ENCODE data around the gene DGKZ.

The DGKZ gene

DNA sequence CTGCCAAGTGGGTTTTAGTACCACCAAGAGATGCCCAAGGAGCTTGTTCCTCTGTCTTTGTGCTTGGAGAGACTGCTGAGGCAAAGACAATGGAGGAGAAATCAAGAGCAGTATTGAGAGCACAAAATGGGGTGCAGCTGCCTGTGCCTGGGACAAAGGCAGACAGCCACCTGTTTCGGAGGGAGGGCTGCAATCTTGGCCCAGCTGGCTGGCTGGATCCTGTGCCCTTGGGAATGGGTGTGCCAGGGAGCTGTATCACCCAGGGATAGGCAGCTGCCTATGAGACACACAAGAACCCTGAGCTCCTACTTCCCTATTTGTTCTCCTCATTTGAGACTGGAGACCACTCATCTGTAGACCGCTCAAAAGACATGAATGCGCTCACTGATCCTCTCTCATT, 67.6 kb downstream of the DGKZ start:
- H4K20me1 ChIP-seq (ENCODE audit: insufficient read depth): no peaks in the 10 kb centered on the region
- no peak for TF ChIP-seq CTCF (conservative IDR thresholded peaks at IDR 0.05; ENCODE audit: low read depth, low read length)
- no peak overlapping the region for H3K27ac ChIP-seq
- no peaks in the 10 kb centered on the region for H3K27me3 ChIP-seq (ENCODE audit: insufficient read depth, low read depth)
- no peak overlapping the region for H3K4me2 ChIP-seq
- H3K79me2 ChIP-seq (ENCODE audit: insufficient read depth, low read depth): no peaks in the 10 kb centered on the region
- H2AFZ ChIP-seq (ENCODE audit: low read depth): no peak overlapping the region
- H3K9ac ChIP-seq: no peak overlapping the region
- H3K36me3 ChIP-seq (ENCODE audit: insufficient read depth): no peaks in the 10 kb centered on the region
- no peak overlapping the region for H3K4me3 ChIP-seq (IDR thresholded peaks at IDR 0.05; ENCODE audit: insufficient read depth, low read depth, low read length)
- no peaks in the 10 kb centered on the region for H3K4me1 ChIP-seq (ENCODE audit: low read depth, poor library complexity, severe bottlenecking)

DNA sequence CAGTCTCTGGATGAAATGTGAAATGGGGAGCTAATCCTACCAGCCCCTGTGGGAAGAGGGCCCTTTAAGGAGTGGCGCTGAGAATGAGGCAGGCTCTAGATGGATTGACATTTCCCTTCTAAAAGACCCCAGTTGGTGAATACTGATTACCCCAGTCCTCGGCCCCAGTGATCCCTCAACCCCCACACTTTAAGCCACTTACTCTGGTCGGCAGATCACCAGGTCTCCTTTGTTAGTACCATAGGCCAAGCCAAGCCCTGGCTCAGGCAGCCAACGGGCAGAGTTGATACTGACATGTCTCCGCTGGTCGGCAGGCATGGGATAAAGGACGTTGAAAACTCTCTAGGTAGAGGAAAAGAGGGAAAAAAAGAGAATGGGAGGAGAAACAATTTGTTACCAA, 70.4 kb downstream of the DGKZ start:
- TF ChIP-seq CTCF (conservative IDR thresholded peaks at IDR 0.05; ENCODE audit: low read depth, low read length): no peak
- no peak overlapping the region for H3K4me3 ChIP-seq (IDR thresholded peaks at IDR 0.05; ENCODE audit: insufficient read depth, low read depth, low read length)
- no peaks in the 10 kb centered on the region for H4K20me1 ChIP-seq (ENCODE audit: insufficient read depth)
- H2AFZ ChIP-seq (ENCODE audit: low read depth): no peak overlapping the region
- H3K36me3 ChIP-seq (ENCODE audit: insufficient read depth): no peaks in the 10 kb centered on the region
- H3K27ac ChIP-seq: no peak overlapping the region
- H3K4me1 ChIP-seq (ENCODE audit: low read depth, poor library complexity, severe bottlenecking): no peaks in the 10 kb centered on the region
- no peak overlapping the region for H3K4me2 ChIP-seq
- H3K79me2 ChIP-seq (ENCODE audit: insufficient read depth, low read depth): no peaks in the 10 kb centered on the region
- H3K27me3 ChIP-seq (ENCODE audit: insufficient read depth, low read depth): no peaks in the 10 kb centered on the region
- H3K9ac ChIP-seq: no peak overlapping the region

DNA sequence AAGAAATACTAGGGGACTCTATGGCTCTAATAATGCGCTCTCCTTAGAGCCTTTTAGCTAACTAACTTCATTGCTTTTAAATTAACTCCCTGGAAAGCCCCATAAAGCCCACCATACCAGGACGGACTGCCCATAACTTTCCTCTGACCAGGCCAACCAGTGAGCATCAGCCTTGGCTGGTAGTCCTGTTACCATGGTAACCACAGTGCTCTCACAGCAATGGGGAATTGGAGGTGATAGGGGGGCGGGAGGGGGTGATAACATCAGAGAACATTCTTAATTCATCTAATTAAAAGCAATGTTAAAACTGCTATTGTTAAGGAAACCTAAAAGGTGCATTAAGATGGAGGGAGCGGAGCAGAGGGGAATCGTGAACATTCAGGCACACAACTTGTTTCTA, 71.5 kb downstream of the DGKZ start:
- H3K79me2 ChIP-seq (ENCODE audit: insufficient read depth, low read depth): no peaks in the 10 kb centered on the region
- no peaks in the 10 kb centered on the region for H3K4me1 ChIP-seq (ENCODE audit: low read depth, poor library complexity, severe bottlenecking)
- H2AFZ ChIP-seq (ENCODE audit: low read depth): no peak overlapping the region
- no peaks in the 10 kb centered on the region for H4K20me1 ChIP-seq (ENCODE audit: insufficient read depth)
- no peaks in the 10 kb centered on the region for H3K36me3 ChIP-seq (ENCODE audit: insufficient read depth)
- TF ChIP-seq CTCF (conservative IDR thresholded peaks at IDR 0.05; ENCODE audit: low read depth, low read length): no peak
- no peak overlapping the region for H3K9ac ChIP-seq
- H3K4me2 ChIP-seq: no peak overlapping the region
- H3K27ac ChIP-seq: no peak overlapping the region
- no peak overlapping the region for H3K4me3 ChIP-seq (IDR thresholded peaks at IDR 0.05; ENCODE audit: insufficient read depth, low read depth, low read length)
- H3K27me3 ChIP-seq (ENCODE audit: insufficient read depth, low read depth): no peaks in the 10 kb centered on the region

DNA sequence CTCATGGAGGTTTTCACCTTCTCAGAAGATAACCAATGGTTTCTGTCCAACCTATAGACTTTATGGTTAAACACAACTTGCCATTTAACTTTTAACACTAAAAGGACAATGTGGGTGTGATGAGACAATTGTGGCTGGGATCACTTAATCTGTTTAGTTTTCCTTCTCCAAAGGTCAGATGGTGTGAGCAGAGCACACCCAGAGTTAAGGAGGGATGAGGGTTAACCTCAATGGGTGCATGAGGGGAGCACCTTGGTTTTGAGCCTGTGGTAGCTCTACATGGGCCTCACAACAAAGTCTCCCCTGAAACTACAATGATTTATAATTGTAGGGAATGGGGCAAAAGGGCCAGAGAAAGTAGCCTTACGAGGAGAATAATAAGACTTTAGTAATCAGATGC, 73.2 kb downstream of the DGKZ start:
- Histone ChIP-seq H3K27ac (no peak overlapping the region), H3K27me3 (ENCODE audit: insufficient read depth, low read depth) (no peaks in the 10 kb centered on the region), H2AFZ (ENCODE audit: low read depth) (no peak overlapping the region), H3K4me3 (IDR thresholded peaks at IDR 0.05; ENCODE audit: insufficient read depth, low read depth, low read length) (no peak overlapping the region), H3K9ac (no peak overlapping the region), H4K20me1 (ENCODE audit: insufficient read depth) (no peaks in the 10 kb centered on the region), H3K4me2 (no peak overlapping the region), H3K36me3 (ENCODE audit: insufficient read depth) (no peaks in the 10 kb centered on the region), H3K79me2 (ENCODE audit: insufficient read depth, low read depth) (no peaks in the 10 kb centered on the region), H3K4me1 (ENCODE audit: low read depth, poor library complexity, severe bottlenecking) (no peaks in the 10 kb centered on the region)
- TF ChIP-seq CTCF (conservative IDR thresholded peaks at IDR 0.05; ENCODE audit: low read depth, low read length): no peak
